HG02943 (cell line): ENCODE measurements around the gene DYNC2LI1.

Source experiments
- ATAC-seq: cut with Tn5 transposase; IDR thresholded peaks from one replicate; pipeline ENCODE4 v1.9.1; 2021; ENCODE audit warnings: mild to moderate bottlenecking, low read depth, moderate library complexity; ENCODE audit not compliant: unreplicated experiment

DYNC2LI1 gene

GRCh38 chr2:43762286-43762685 is 11.6 kb upstream of the DYNC2LI1 start:
- no peak for ATAC-seq

- ATAC-seq, result no peak
Measured at GRCh38 chr2:43763091-43763490, 10.7 kb upstream of the DYNC2LI1 start.

- no peak for ATAC-seq
Measured at GRCh38 chr2:43764086-43764705, 9.6 kb upstream of the DYNC2LI1 start.

GRCh38 chr2:43766006-43766405 is 7.8 kb upstream of the DYNC2LI1 start:
- ATAC-seq, result no peak

- ATAC-seq, result no peak
Measured at GRCh38 chr2:43774617-43775016, 778 bp downstream of the DYNC2LI1 start.

GRCh38 chr2:43776324-43776723 is 2.5 kb downstream of the DYNC2LI1 start:
- ATAC-seq, result no peak

- no peak for ATAC-seq
Measured at GRCh38 chr2:43777306-43777926, 3.6 kb downstream of the DYNC2LI1 start.

GRCh38 chr2:43778233-43778632 is 4.4 kb downstream of the DYNC2LI1 start:
- no peak for ATAC-seq

- ATAC-seq, result no peak
Measured at GRCh38 chr2:43787895-43788294, 14.1 kb downstream of the DYNC2LI1 start.

GRCh38 chr2:43788646-43789045 is 14.8 kb downstream of the DYNC2LI1 start:
- ATAC-seq, result no peak

GRCh38 chr2:43790147-43790546 is 16.3 kb downstream of the DYNC2LI1 start:
- no peak for ATAC-seq

GRCh38 chr2:43791035-43791765 is 17.4 kb downstream of the DYNC2LI1 start:
- no peak for ATAC-seq

GRCh38 chr2:43792653-43793052 is 18.8 kb downstream of the DYNC2LI1 start:
- ATAC-seq, result no peak

- no peak for ATAC-seq
Measured at GRCh38 chr2:43794956-43795355, 21.1 kb downstream of the DYNC2LI1 start.

- no peak for ATAC-seq
Measured at GRCh38 chr2:43796206-43796605, 22.4 kb downstream of the DYNC2LI1 start.

GRCh38 chr2:43798300-43798699 is 24.5 kb downstream of the DYNC2LI1 start:
- ATAC-seq, result no peak

GRCh38 chr2:43800894-43801293 is 27.1 kb downstream of the DYNC2LI1 start:
- no peak for ATAC-seq

- no peak for ATAC-seq
Measured at GRCh38 chr2:43802135-43802534, 28.3 kb downstream of the DYNC2LI1 start.

GRCh38 chr2:43803113-43803512 is 29.3 kb downstream of the DYNC2LI1 start:
- ATAC-seq, result no peak

- ATAC-seq, result no peak
Measured at GRCh38 chr2:43806719-43807031, 32.8 kb downstream of the DYNC2LI1 start.

- no peak for ATAC-seq
Measured at GRCh38 chr2:43810452-43810851, 36.6 kb downstream of the DYNC2LI1 start.

- ATAC-seq, result no peak
Measured at GRCh38 chr2:43810888-43811287, 37.0 kb downstream of the DYNC2LI1 start.
